Kidney tubule cell (primary cell): Measurements from ENCODE around the gene LRBA.
A peak's percentile ranks its signal among the peaks of the same experiment; 100 is the strongest.

Experiments
- DNase-seq: peaks from one replicate; pipeline ENCODE4 v3.0.0-alpha.2; 2018; ENCODE audit warnings: low spot score

Gene LRBA

GRCh38 chr4:150238591-150238990 lies 776.5 kb downstream of the LRBA start:
- no peak for DNase-seq

GRCh38 chr4:150237110-150237872 lies 777.8 kb downstream of the LRBA start:
- peak; percentile 88 for DNase-seq

GRCh38 chr4:150236626-150237025 lies 778.5 kb downstream of the LRBA start:
- peak; percentile 66 for DNase-seq

- DNase-seq: no peak
Measured at GRCh38 chr4:150235808-150236271, 779.2 kb downstream of the LRBA start.

- no peak for DNase-seq
Measured at GRCh38 chr4:150235317-150235716, 779.8 kb downstream of the LRBA start.

- DNase-seq: no peak
Measured at GRCh38 chr4:150234246-150234645, 780.8 kb downstream of the LRBA start.

GRCh38 chr4:150232029-150232428 lies 783.1 kb downstream of the LRBA start:
- no peak for DNase-seq

GRCh38 chr4:150231107-150231770 lies 783.8 kb downstream of the LRBA start:
- DNase-seq: no peak

- no peak for DNase-seq
Measured at GRCh38 chr4:150230561-150230960, 784.5 kb downstream of the LRBA start.

- DNase-seq: no peak
Measured at GRCh38 chr4:150229520-150229919, 785.6 kb downstream of the LRBA start.

- peak; percentile 66 for DNase-seq
Measured at GRCh38 chr4:150224896-150225591, 790.0 kb downstream of the LRBA start.

GRCh38 chr4:150219841-150220240 lies 795.2 kb downstream of the LRBA start:
- DNase-seq: no peak

- DNase-seq: no peak
Measured at GRCh38 chr4:150218447-150218846, 796.6 kb downstream of the LRBA start.

GRCh38 chr4:150217808-150218207 lies 797.3 kb downstream of the LRBA start:
- DNase-seq: no peak

GRCh38 chr4:150217192-150217591 lies 797.9 kb downstream of the LRBA start:
- DNase-seq: peak; percentile 74

- DNase-seq: no peak
Measured at GRCh38 chr4:150216726-150217125, 798.4 kb downstream of the LRBA start.

GRCh38 chr4:150215601-150216000 lies 799.5 kb downstream of the LRBA start:
- peak; percentile 45 for DNase-seq
